ENCODE results near the gene GLP2R. TPM values are rescaled to one million over a fixed set of nuclear protein-coding genes. Genes with fewer than 3 reads are reported as not detected.

Gene GLP2R
- polyA plus RNA-seq, 1 of the 3 experiments (the other 2 are of a cell fraction) = not detected

GRCh38 chr17:9811537-9811936 is 14.2 kb upstream of the GLP2R start:
- Histone ChIP-seq H3K4me1 (ENCODE audit: control insufficient read depth in 1 of 2, insufficient read depth in 2 of 2, low read depth in 1 of 2, low read length in 1 of 2) (no peaks in the 10 kb centered on the region), H3F3A (replicated peaks; ENCODE audit: insufficient read depth) (no peaks in the 10 kb centered on the region), H3K9ac (no peak overlapping the region), H3K9me2 (no peaks in the 10 kb centered on the region), H3K36me3 (replicated peaks in 1 of 2; ENCODE audit: control insufficient read depth in 1 of 2, insufficient read depth in 2 of 2, low read length in 1 of 2) (no peaks in the 10 kb centered on the region), H3K27me3 (ENCODE audit: insufficient read depth) (peaks cover 13% of the 10 kb centered on the region; the same call in 1 of the 2 replicates), H2AFZ (ENCODE audit: low read depth) (no peak overlapping the region), H3K27ac (ENCODE audit: low read depth in 2 of 2, low read length in 1 of 2) (no peak overlapping the region), H3K4me3 (ENCODE audit: low read depth in 2 of 2, low read length in 1 of 2) (no peak overlapping the region), H3K9me3 (no peaks in the 10 kb centered on the region), H3K79me2 (ENCODE audit: insufficient read depth) (no peaks in the 10 kb centered on the region), H4K20me1 (ENCODE audit: insufficient read depth) (no peaks in the 10 kb centered on the region), H3K4me2 (no peak overlapping the region)
- DNase-seq = no peak
- ChIA-PET CTCF (interaction anchor here (1.1 kb wide), 1 partner anchor 16 kb away, joined by 3 read pairs; no protein-coding TSS in a partner anchor), POLR2A (no interaction called here)
- WGBS (ENCODE audit: low lambda C conversion rate) = 9% methylated on average over 6 of the region's 11 CpGs
- no peak for TF ChIP-seq FOSL2 (IDR thresholded peaks at IDR 0.05; ENCODE audit: borderline replicate concordance, low read depth)
- TF ChIP-seq PBX3 (IDR thresholded peaks at IDR 0.05) = no peak
- no peak for TF ChIP-seq FOXJ3 (CRISPR knock-in tag; IDR thresholded peaks at IDR 0.05)
- TF ChIP-seq USF1 (IDR thresholded peaks at IDR 0.05; ENCODE audit: borderline replicate concordance, low read depth) = no peak
- no peak for TF ChIP-seq MEF2A (IDR thresholded peaks at IDR 0.05; ENCODE audit: borderline replicate concordance, low read depth)

- Histone ChIP-seq H3K9ac (no peak overlapping the region), H3F3A (replicated peaks; ENCODE audit: insufficient read depth) (no peaks in the 10 kb centered on the region), H3K27me3 (ENCODE audit: insufficient read depth) (peaks cover 13% of the 10 kb centered on the region; the same call in 1 of the 2 replicates), H3K9me2 (no peaks in the 10 kb centered on the region), H3K36me3 (replicated peaks in 1 of 2; ENCODE audit: control insufficient read depth in 1 of 2, insufficient read depth in 2 of 2, low read length in 1 of 2) (no peaks in the 10 kb centered on the region), H3K4me1 (ENCODE audit: control insufficient read depth in 1 of 2, insufficient read depth in 2 of 2, low read depth in 1 of 2, low read length in 1 of 2) (no peaks in the 10 kb centered on the region), H3K79me2 (ENCODE audit: insufficient read depth) (no peaks in the 10 kb centered on the region), H3K4me3 (ENCODE audit: low read depth in 2 of 2, low read length in 1 of 2) (no peak overlapping the region), H4K20me1 (ENCODE audit: insufficient read depth) (no peaks in the 10 kb centered on the region), H3K9me3 (no peaks in the 10 kb centered on the region), H3K27ac (ENCODE audit: low read depth in 2 of 2, low read length in 1 of 2) (no peak overlapping the region), H2AFZ (ENCODE audit: low read depth) (no peak overlapping the region), H3K4me2 (no peak overlapping the region)
- 29% methylated on average over 8 of the region's 9 CpGs for WGBS (ENCODE audit: low lambda C conversion rate)
- no peak for DNase-seq
- ChIA-PET CTCF (no interaction called here), POLR2A (no interaction called here)
- TF ChIP-seq RXRA (IDR thresholded peaks at IDR 0.05; ENCODE audit: borderline replicate concordance, low read depth) = no peak
- TF ChIP-seq USF2 (IDR thresholded peaks at IDR 0.05; ENCODE audit: borderline replicate concordance, low read depth, low read length) = no peak
- no peak for TF ChIP-seq ELF1 (IDR thresholded peaks at IDR 0.05)
- no peak for TF ChIP-seq SIN3A (IDR thresholded peaks at IDR 0.05; ENCODE audit: borderline replicate concordance, low read depth, low read length)
- no peak for TF ChIP-seq TAF1 (IDR thresholded peaks at IDR 0.05; ENCODE audit: borderline replicate concordance, low read depth, low read length)
- no peak for TF ChIP-seq GABPA (IDR thresholded peaks at IDR 0.05; ENCODE audit: low read depth)
Observed at GRCh38 chr17:9813166-9813565, 12.6 kb upstream of the GLP2R start.
